Measurements from ENCODE around the gene TRAF7.
"Not testable (repeated sequence)": the region's sequence is repeated elsewhere in the genome, so short reads cannot be mapped to it uniquely, and the experiment has no call there.

TRAF7 gene

GRCh38 chr16:2155091-2155950 lies at the start of gene TRAF7:
TRAF7 (plus strand) TSS chr16:2155782; CDS start chr16:2163921, 8,139 bp downstream.
- DNase-seq: peak; percentile 99

GRCh38 chr16:2106211-2106610 lies 49.4 kb upstream of the TRAF7 start:
- DNase-seq: not testable (repeated sequence)

GRCh38 chr16:2107121-2107790 lies 48.3 kb upstream of the TRAF7 start:
- DNase-seq: not testable (repeated sequence)

GRCh38 chr16:2107791-2108125 lies 47.8 kb upstream of the TRAF7 start:
- not testable (repeated sequence) for DNase-seq

GRCh38 chr16:2108446-2109270 lies 46.9 kb upstream of the TRAF7 start:
- DNase-seq: not testable (repeated sequence)

- not testable (repeated sequence) for DNase-seq
Measured at GRCh38 chr16:2109271-2109580, 46.4 kb upstream of the TRAF7 start.

GRCh38 chr16:2109872-2110271 lies 45.7 kb upstream of the TRAF7 start:
- not testable (repeated sequence) for DNase-seq

GRCh38 chr16:2110332-2111008 lies 45.1 kb upstream of the TRAF7 start:
- not testable (repeated sequence) for DNase-seq

- DNase-seq: not testable (repeated sequence)
Measured at GRCh38 chr16:2111009-2111353, 44.6 kb upstream of the TRAF7 start.

- DNase-seq: not testable (repeated sequence)
Measured at GRCh38 chr16:2111412-2112335, 43.9 kb upstream of the TRAF7 start.

GRCh38 chr16:2112539-2113106 lies 43.0 kb upstream of the TRAF7 start:
- not testable (repeated sequence) for DNase-seq

GRCh38 chr16:2114225-2114624 lies 41.4 kb upstream of the TRAF7 start:
- DNase-seq: not testable (repeated sequence)

GRCh38 chr16:2114885-2115590 lies 40.5 kb upstream of the TRAF7 start:
- DNase-seq: not testable (repeated sequence)

GRCh38 chr16:2115591-2115973 lies 40.0 kb upstream of the TRAF7 start:
- no peak for DNase-seq

- not testable (repeated sequence) for DNase-seq
Measured at GRCh38 chr16:2116428-2116827, 39.2 kb upstream of the TRAF7 start.

GRCh38 chr16:2117341-2117740 lies 38.2 kb upstream of the TRAF7 start:
- not testable (repeated sequence) for DNase-seq

GRCh38 chr16:2117960-2118722 lies 37.4 kb upstream of the TRAF7 start:
- DNase-seq: not testable (repeated sequence)

GRCh38 chr16:2121325-2121724 lies 34.3 kb upstream of the TRAF7 start:
- peak; percentile 16 for DNase-seq

- DNase-seq: no peak
Measured at GRCh38 chr16:2121853-2122252, 33.7 kb upstream of the TRAF7 start.

GRCh38 chr16:2122429-2122828 lies 33.2 kb upstream of the TRAF7 start:
- DNase-seq: no peak

Measured in retina (tissue), 1 donor.